ENCODE measurements around the gene KCNJ9. TPM values are rescaled to one million over a fixed set of nuclear protein-coding genes. Genes with fewer than 3 reads are reported as not detected.

Gene KCNJ9
- total RNA-seq, 1 donor from 2014 or later = not detected

GRCh38 chr1:160052936-160053335, 28.4 kb upstream of the KCNJ9 start:
- Histone ChIP-seq H3K4me3 (ENCODE audit: low read depth, low read length) (no peak overlapping the region), H3K36me3 (ENCODE audit: control insufficient read depth, insufficient read depth, low read length) (no peaks in the 10 kb centered on the region), H3K27me3 (ENCODE audit: control insufficient read depth, insufficient read depth, low read length) (peaks cover 27% of the 10 kb centered on the region)
- no peak for TF ChIP-seq CTCF (IDR thresholded peaks at IDR 0.05; ENCODE audit: insufficient read depth, low read length, poor library complexity, severe bottlenecking)
- DNase-seq (ENCODE audit: low read depth) = no peak

- TF ChIP-seq CTCF (IDR thresholded peaks at IDR 0.05; ENCODE audit: insufficient read depth, low read length, poor library complexity, severe bottlenecking) = no peak
- no peak for DNase-seq (ENCODE audit: low read depth)
- H3K4me3 ChIP-seq (ENCODE audit: low read depth, low read length) = no peak overlapping the region
- H3K27me3 ChIP-seq (ENCODE audit: control insufficient read depth, insufficient read depth, low read length) = peaks cover 30% of the 10 kb centered on the region
- H3K36me3 ChIP-seq (ENCODE audit: control insufficient read depth, insufficient read depth, low read length) = no peaks in the 10 kb centered on the region
Observed at GRCh38 chr1:160053548-160054365, 27.6 kb upstream of the KCNJ9 start.

- peaks cover 34% of the 10 kb centered on the region for H3K27me3 ChIP-seq (ENCODE audit: control insufficient read depth, insufficient read depth, low read length)
Observed at GRCh38 chr1:160056648-160057169, 24.6 kb upstream of the KCNJ9 start.

GRCh38 chr1:160058087-160058486, 23.3 kb upstream of the KCNJ9 start:
- Histone ChIP-seq H3K4me3 (ENCODE audit: low read depth, low read length) (no peak overlapping the region), H3K36me3 (ENCODE audit: control insufficient read depth, insufficient read depth, low read length) (no peaks in the 10 kb centered on the region), H3K27me3 (ENCODE audit: control insufficient read depth, insufficient read depth, low read length) (peaks cover 40% of the 10 kb centered on the region)
- DNase-seq (ENCODE audit: low read depth) = no peak
- peak; percentile 13 for TF ChIP-seq CTCF (IDR thresholded peaks at IDR 0.05; ENCODE audit: insufficient read depth, low read length, poor library complexity, severe bottlenecking)

More at GRCh38 chr1:160056648-160057169, 24.6 kb upstream of the KCNJ9 start:
- DNase-seq (ENCODE audit: low read depth) = no peak
- Histone ChIP-seq H3K36me3 (ENCODE audit: control insufficient read depth, insufficient read depth, low read length) (no peaks in the 10 kb centered on the region), H3K4me3 (ENCODE audit: low read depth, low read length) (no peak overlapping the region)
- no peak for TF ChIP-seq CTCF (IDR thresholded peaks at IDR 0.05; ENCODE audit: insufficient read depth, low read length, poor library complexity, severe bottlenecking)

- no peak for TF ChIP-seq CTCF (IDR thresholded peaks at IDR 0.05; ENCODE audit: insufficient read depth, low read length, poor library complexity, severe bottlenecking)
- Histone ChIP-seq H3K36me3 (ENCODE audit: control insufficient read depth, insufficient read depth, low read length) (no peaks in the 10 kb centered on the region), H3K27me3 (ENCODE audit: control insufficient read depth, insufficient read depth, low read length) (peaks cover 39% of the 10 kb centered on the region), H3K4me3 (ENCODE audit: low read depth, low read length) (no peak overlapping the region)
- no peak for DNase-seq (ENCODE audit: low read depth)
Observed at GRCh38 chr1:160061369-160062229, 19.7 kb upstream of the KCNJ9 start.
